Transverse colon (tissue), 4 donors: ENCODE results near the gene ZNF783. TPM values are rescaled to one million over a fixed set of nuclear protein-coding genes. Genes with fewer than 3 reads are reported as not detected.

Source experiments
- DNase-seq: peaks from one replicate; pipeline ENCODE4 v3.0.0-alpha.2; 2019
- H3K27ac ChIP-seq, 4 donors: fragments of 200-600 bp; sonication (generic); 2 replicates each; pipeline ENCODE4 v1.5.1; 2016 to 2018; ENCODE audit warnings: inconsistent platforms in 4 of 4
- H3K27me3 ChIP-seq: fragments of 200-600 bp; sonication (generic); 2 replicates; pipeline ENCODE4 v1.5.1; 2017; ENCODE audit warnings: inconsistent platforms
- H3K36me3 ChIP-seq, 4 donors: fragments of 200-600 bp; sonication (generic); 2 replicates each; pipeline ENCODE4 v1.5.1; 2017 to 2019; ENCODE audit warnings: inconsistent platforms in 4 of 4
- H3K4me1 ChIP-seq, 4 donors: fragments of 200-600 bp; sonication (generic); 2 replicates each; pipeline ENCODE4 v1.5.1; 2017 to 2020; ENCODE audit warnings: inconsistent platforms in 4 of 4
- H3K4me3 ChIP-seq, 4 donors: fragments of 200-600 bp; sonication (generic); 1 replicate in 1 of 4; 2 replicates in 3 of 4; pipeline versions ENCODE4 v1.5.1 to v1.6.1; 2017 to 2019; ENCODE audit warnings: inconsistent platforms in 4 of 4
- H3K9me3 ChIP-seq, 2 donors: fragments of 200-600 bp; sonication (generic); 2 replicates each; pipeline ENCODE4 v1.5.1; 2017 to 2019; ENCODE audit warnings: inconsistent platforms in 2 of 2
- EP300 ChIP-seq: sonication (generic); formaldehyde crosslinking; IDR thresholded peaks from one replicate; pipeline ENCODE4 v1.6.1; 2017; ENCODE audit warnings: antibody characterized with exemption, low read depth
- POLR2A ChIP-seq: fragments of 450-650 bp; IDR thresholded peaks from one replicate; pipeline ENCODE4 v1.6.1; 2016; ENCODE audit warnings: antibody characterized with exemption, mild to moderate bottlenecking, moderate library complexity
- POLR2AphosphoS5 ChIP-seq, 3 donors: sonication (generic); formaldehyde crosslinking; IDR thresholded peaks; one replicate each; pipeline ENCODE4 v1.6.1; 2016; ENCODE audit warnings: antibody characterized with exemption in 3 of 3
- WGBS, 2 donors: methylation state at CpG; one replicate each; pipeline ENCODE4 v1.1.5; 2018; ENCODE audit warnings: low coverage in 1 of 2; 5-methylcytosine and 5-hydroxymethylcytosine counted together
- in situ Hi-C, 4 donors: fragments of 200-750 bp; cut with MboI; loops; one replicate each; pipeline versions ENCODE4 v1.15.0 to v1.15.1; 2017; ENCODE audit warnings: low sequenced_read_pairs in 3 of 4, low pct_ligation_motif_present in 1 of 4, low pct_unique_long_range_greater_than_20kb in 1 of 4
- intact Hi-C: fragments of 100-400 bp; cut with DNase I; formaldehyde crosslinking; loops from one replicate; pipeline ENCODE4 v1.15.1; 2023; ENCODE audit warnings: low total_unique reads
- total RNA-seq, 4 donors: library from RNA; depleted of rRNA; stranded (reverse); fragments of >200 nt; gene quantifications; one replicate each; pipeline ENCODE4 v1.1.0, GENCODE V29; 2016
- TF ChIP-seq, protein P1 (sequence below), 5 experiments: fragments of 200-600 bp in 3 of 5; fragments of 450-650 bp in 2 of 5; sonication (generic) in 3 of 5; IDR thresholded peaks; 1 replicate in 2 of 5; 2 replicates in 3 of 5; pipeline ENCODE4 v1.5.1; 2016 to 2017; ENCODE audit warnings: antibody characterized with exemption in 5 of 5, inconsistent platforms in 3 of 5, mild to moderate bottlenecking in 2 of 5, moderate library complexity in 1 of 5

ZNF783 gene
- total RNA-seq, 4 donors from 2014 or later: 9.0 to 28.7 (median 17.9) TPM

DNA sequence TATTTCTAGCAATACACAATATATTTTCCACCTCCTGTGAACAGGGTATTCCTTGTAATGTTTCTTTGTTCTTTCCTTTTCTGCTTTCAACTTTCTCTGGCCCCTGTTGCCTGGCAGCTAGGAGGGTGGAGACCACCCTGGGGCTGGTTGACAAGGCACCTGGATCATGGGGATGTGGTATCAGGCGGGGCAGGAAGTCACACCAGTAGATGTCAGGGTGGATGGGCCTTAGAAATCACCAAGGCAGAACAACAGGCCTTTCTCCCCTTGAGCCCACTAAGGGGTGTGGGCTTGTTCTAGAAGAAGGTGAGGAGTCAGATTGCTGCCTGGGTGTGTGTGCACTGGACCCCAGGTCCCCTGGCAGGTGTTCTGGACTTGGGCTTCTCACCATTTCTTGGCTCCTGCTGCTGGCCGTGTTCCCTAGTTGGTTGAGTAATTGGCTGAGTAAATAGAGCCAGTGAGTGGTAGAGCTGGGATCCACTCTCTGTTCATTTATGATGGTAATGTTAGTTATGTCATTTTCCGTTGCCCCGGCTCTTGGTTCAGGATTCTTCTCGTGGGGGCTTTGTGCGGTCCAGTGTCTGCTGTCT lies 24.9 kb downstream of the ZNF783 start:
- Histone ChIP-seq H3K36me3 (no peaks in the 10 kb centered on the region), H3K27me3 (no peaks in the 10 kb centered on the region), H3K4me3 (no peak overlapping the region), H3K9me3 (no peaks in the 10 kb centered on the region), H3K27ac (no peak overlapping the region), H3K4me1 (peaks cover 5 to 16% (median 9%) of the 10 kb centered on the region in 4 donors)
- in situ Hi-C loops: no loop called here
- WGBS, 2 donors: 76% methylated on average over 6 of the region's 6 CpGs; no CpG with 5 or more reads in 1 of the 2 donors
- no peak for DNase-seq
- intact Hi-C loops: no loop called here
- TF ChIP-seq, protein P1, sequence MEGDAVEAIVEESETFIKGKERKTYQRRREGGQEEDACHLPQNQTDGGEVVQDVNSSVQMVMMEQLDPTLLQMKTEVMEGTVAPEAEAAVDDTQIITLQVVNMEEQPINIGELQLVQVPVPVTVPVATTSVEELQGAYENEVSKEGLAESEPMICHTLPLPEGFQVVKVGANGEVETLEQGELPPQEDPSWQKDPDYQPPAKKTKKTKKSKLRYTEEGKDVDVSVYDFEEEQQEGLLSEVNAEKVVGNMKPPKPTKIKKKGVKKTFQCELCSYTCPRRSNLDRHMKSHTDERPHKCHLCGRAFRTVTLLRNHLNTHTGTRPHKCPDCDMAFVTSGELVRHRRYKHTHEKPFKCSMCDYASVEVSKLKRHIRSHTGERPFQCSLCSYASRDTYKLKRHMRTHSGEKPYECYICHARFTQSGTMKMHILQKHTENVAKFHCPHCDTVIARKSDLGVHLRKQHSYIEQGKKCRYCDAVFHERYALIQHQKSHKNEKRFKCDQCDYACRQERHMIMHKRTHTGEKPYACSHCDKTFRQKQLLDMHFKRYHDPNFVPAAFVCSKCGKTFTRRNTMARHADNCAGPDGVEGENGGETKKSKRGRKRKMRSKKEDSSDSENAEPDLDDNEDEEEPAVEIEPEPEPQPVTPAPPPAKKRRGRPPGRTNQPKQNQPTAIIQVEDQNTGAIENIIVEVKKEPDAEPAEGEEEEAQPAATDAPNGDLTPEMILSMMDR (IDR thresholded peaks at IDR 0.05): no peak
- TF ChIP-seq POLR2AphosphoS5 (IDR thresholded peaks at IDR 0.05) (no peak), POLR2A (no peak)

DNA sequence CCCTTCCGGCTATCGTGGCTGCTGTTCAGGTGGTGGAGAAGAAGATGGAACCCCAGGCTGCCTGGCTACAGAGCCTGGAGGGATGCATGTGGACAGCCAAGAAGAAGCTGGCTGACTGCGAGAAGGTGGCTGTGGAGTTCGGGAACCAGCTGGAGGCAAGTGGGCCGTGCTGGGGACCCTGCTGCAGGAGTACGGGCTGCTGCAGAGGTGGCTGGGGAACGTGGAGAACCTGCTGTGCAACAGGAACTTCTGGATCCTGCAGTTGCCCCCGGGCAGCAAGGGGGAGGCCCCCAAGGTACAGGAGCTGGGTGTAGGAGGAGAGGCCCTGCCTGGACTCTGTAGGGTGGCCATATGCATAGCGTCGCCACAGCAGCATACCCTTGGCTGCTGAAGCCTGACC lies 25.6 kb downstream of the ZNF783 start:
- no peak overlapping the region for H3K4me3 ChIP-seq
- DNase-seq: no peak
- 94% methylated on average over 10 of the region's 10 CpGs; no CpG with 5 or more reads in 1 of the 2 donors for WGBS, 2 donors
- no peak for TF ChIP-seq POLR2A
- TF ChIP-seq POLR2AphosphoS5 (IDR thresholded peaks at IDR 0.05): no peak
- TF ChIP-seq, protein P1 (IDR thresholded peaks at IDR 0.05): no peak
- TF ChIP-seq EP300: no peak
- H3K9me3 ChIP-seq: no peaks in the 10 kb centered on the region
- no peak overlapping the region for H3K27ac ChIP-seq
- H3K36me3 ChIP-seq: no peaks in the 10 kb centered on the region
- in situ Hi-C loops (no loop called here), intact Hi-C loops (no loop called here)
- H3K27me3 ChIP-seq: no peaks in the 10 kb centered on the region
- H3K4me1 ChIP-seq: peaks cover 5 to 16% (median 9%) of the 10 kb centered on the region in 4 donors

DNA sequence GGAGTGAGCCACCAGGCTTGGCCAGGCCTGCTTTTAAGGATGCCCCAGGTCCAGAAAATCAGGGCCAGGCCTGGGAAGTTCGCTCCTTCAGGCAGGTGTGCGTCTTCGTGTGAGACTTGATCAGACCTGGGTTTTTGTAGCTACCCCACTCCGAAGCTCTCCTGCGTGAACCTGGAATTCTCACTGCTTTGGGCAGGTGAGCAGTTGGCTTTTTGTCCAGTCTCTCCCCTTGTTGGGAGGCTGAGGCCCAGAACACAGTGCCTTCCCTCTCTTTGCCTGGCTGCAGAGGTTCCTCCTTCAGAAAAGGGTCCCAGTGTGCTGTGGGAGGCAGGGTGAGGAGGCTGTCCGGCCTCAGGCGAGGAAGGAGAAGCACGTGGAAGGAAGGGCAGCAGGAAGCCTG lies 27.3 kb downstream of the ZNF783 start:
- H3K4me1 ChIP-seq: peaks cover 5 to 14% (median 9%) of the 10 kb centered on the region in 4 donors
- no peak for DNase-seq
- H3K27ac ChIP-seq: no peak overlapping the region
- no peak overlapping the region for H3K4me3 ChIP-seq
- H3K27me3 ChIP-seq: no peaks in the 10 kb centered on the region
- WGBS, 2 donors: 97% methylated on average over 8 of the region's 8 CpGs; no CpG with 5 or more reads in 1 of the 2 donors
- H3K9me3 ChIP-seq: no peaks in the 10 kb centered on the region
- intact Hi-C loops: no loop called here
- no peak for TF ChIP-seq POLR2AphosphoS5 (IDR thresholded peaks at IDR 0.05)
- no peak for TF ChIP-seq POLR2A
- TF ChIP-seq, protein P1 (IDR thresholded peaks at IDR 0.05): no peak
- TF ChIP-seq EP300: no peak
- in situ Hi-C loops: no loop called here
- H3K36me3 ChIP-seq: no peaks in the 10 kb centered on the region

GRCh38 chr7:149289856-149290255 lies 27.9 kb downstream of the ZNF783 start:
- WGBS, 2 donors: 98% methylated on average over 4 of the region's 4 CpGs; no CpG with 5 or more reads in 1 of the 2 donors
- intact Hi-C loops: no loop called here
- H3K4me3 ChIP-seq: no peak overlapping the region
- no peaks in the 10 kb centered on the region for H3K27me3 ChIP-seq
- no peak for DNase-seq
- TF ChIP-seq POLR2A (no peak), POLR2AphosphoS5 (IDR thresholded peaks at IDR 0.05) (no peak), EP300 (no peak)
- TF ChIP-seq, protein P1 (IDR thresholded peaks at IDR 0.05): no peak
- no peak overlapping the region for H3K27ac ChIP-seq
- peaks cover 5 to 8% (median 7%) of the 10 kb centered on the region in 4 donors for H3K4me1 ChIP-seq
- in situ Hi-C loops: no loop called here
- H3K9me3 ChIP-seq: no peaks in the 10 kb centered on the region
- H3K36me3 ChIP-seq: no peaks in the 10 kb centered on the region
